HepG2 (cell line): ENCODE data around the gene GNAS. TPM values are rescaled to one million over a fixed set of nuclear protein-coding genes. Genes with fewer than 3 reads are reported as not detected.

Experiments used
- ELF4 ChIP-seq: sonication (generic); formaldehyde crosslinking; IDR thresholded peaks from 2 replicates; pipeline ENCODE4 v1.5.0; 2020; ENCODE audit warnings: missing genetic modification reagents, mild to moderate bottlenecking, moderate library complexity, borderline replicate concordance
- HNRNPL ChIP-seq: fragments of 200-400 bp; formaldehyde crosslinking; IDR thresholded peaks from 2 replicates; pipeline ENCODE4 v1.6.1; 2017; ENCODE audit warnings: mild to moderate bottlenecking, low read depth, low read length
- IKZF1 ChIP-seq: fragments of 450-650 bp; IDR thresholded peaks from 2 replicates; pipeline ENCODE4 v1.7.1; 2016
- KLF15 ChIP-seq: sonication (generic); formaldehyde crosslinking; IDR thresholded peaks from 2 replicates; pipeline ENCODE4 v1.8.1; 2023; ENCODE audit warnings: borderline replicate concordance, mild to moderate bottlenecking, inconsistent platforms, missing genetic modification reagents, mixed read lengths
- MZF1 ChIP-seq: sonication (generic); formaldehyde crosslinking; IDR thresholded peaks from 2 replicates; pipeline ENCODE4 v1.8.1; 2023; ENCODE audit warnings: mild to moderate bottlenecking, missing genetic modification reagents, borderline replicate concordance
- ONECUT2 ChIP-seq: sonication (generic); formaldehyde crosslinking; IDR thresholded peaks from 2 replicates; pipeline ENCODE4 v1.4.0; 2020; ENCODE audit warnings: missing genetic modification reagents
- ZNF24 ChIP-seq: fragments of 450-650 bp; IDR thresholded peaks from 2 replicates; pipeline ENCODE4 v1.6.1; 2017; ENCODE audit warnings: antibody characterized with exemption, mild to moderate bottlenecking
- ZNF772 ChIP-seq: sonication (generic); formaldehyde crosslinking; IDR thresholded peaks from 2 replicates; pipeline ENCODE4 v1.5.0; 2020; ENCODE audit warnings: mild to moderate bottlenecking, missing genetic modification reagents
- ZNF83 ChIP-seq: sonication (generic); formaldehyde crosslinking; IDR thresholded peaks from 2 replicates; pipeline ENCODE4 v1.4.0; 2020; ENCODE audit warnings: missing genetic modification reagents, mild to moderate bottlenecking, borderline replicate concordance
- polyA plus RNA-seq, 8 experiments: library from polyadenylated mRNA; depleted of rRNA in 3 of 8; stranded (reverse) in 7 of 8; unstranded in 1 of 8; fragments of >200 nt; fragmentation: Illumina TruSeq in 4 of 8; extraction: Trizol in 4 of 8; gene quantifications; 2 replicates each; pipeline versions ENCODE4 v1.2.1 to v1.2.3, GENCODE V29; 2011 to 2016; ENCODE audit warnings: low read depth in 4 of 8, missing spikeins in 1 of 8, mixed read lengths in 1 of 8; ENCODE audit not compliant: insufficient read depth in 1 of 8
- total RNA-seq, 5 experiments: library from RNA; depleted of rRNA; stranded (reverse); fragments of >200 nt; fragmentation: Illumina TruSeq; extraction: Trizol; gene quantifications; 2 replicates each; pipeline ENCODE4 v1.2.3, GENCODE V29; 2016; ENCODE audit warnings: low read depth in 1 of 5
- TF ChIP-seq, protein P1 (sequence below): IDR thresholded peaks from 2 replicates; pipeline ENCODE4 v1.6.1; 2016; ENCODE audit warnings: low read depth, missing genetic modification reagents, missing compliant biosample characterization
- TF ChIP-seq, protein P2 (sequence below): sonication (generic); formaldehyde crosslinking; IDR thresholded peaks from 2 replicates; pipeline ENCODE4 v1.4.0; 2020; ENCODE audit warnings: low read depth, mild to moderate bottlenecking, missing genetic modification reagents
- TF ChIP-seq, protein P3 (sequence below): sonication (generic); formaldehyde crosslinking; IDR thresholded peaks from 2 replicates; pipeline ENCODE4 v1.4.0; 2020; ENCODE audit warnings: missing genetic modification reagents
- TF ChIP-seq, protein P4 (sequence below): sonication (generic); formaldehyde crosslinking; IDR thresholded peaks from 2 replicates; pipeline ENCODE4 v1.8.1; 2023; ENCODE audit warnings: mild to moderate bottlenecking, missing genetic modification reagents, borderline replicate concordance
- TF ChIP-seq, protein P5 (sequence below): IDR thresholded peaks from 2 replicates; pipeline ENCODE4 v1.6.1; 2016; ENCODE audit warnings: mild to moderate bottlenecking, missing biosample characterization, missing genetic modification reagents

Gene GNAS
- total and polyA plus RNA-seq, 2 of the 13 experiments (the other 11 are each of a cell fraction or from before 2014, with no cell fraction given) = 407 to 1,008 TPM

DNA sequence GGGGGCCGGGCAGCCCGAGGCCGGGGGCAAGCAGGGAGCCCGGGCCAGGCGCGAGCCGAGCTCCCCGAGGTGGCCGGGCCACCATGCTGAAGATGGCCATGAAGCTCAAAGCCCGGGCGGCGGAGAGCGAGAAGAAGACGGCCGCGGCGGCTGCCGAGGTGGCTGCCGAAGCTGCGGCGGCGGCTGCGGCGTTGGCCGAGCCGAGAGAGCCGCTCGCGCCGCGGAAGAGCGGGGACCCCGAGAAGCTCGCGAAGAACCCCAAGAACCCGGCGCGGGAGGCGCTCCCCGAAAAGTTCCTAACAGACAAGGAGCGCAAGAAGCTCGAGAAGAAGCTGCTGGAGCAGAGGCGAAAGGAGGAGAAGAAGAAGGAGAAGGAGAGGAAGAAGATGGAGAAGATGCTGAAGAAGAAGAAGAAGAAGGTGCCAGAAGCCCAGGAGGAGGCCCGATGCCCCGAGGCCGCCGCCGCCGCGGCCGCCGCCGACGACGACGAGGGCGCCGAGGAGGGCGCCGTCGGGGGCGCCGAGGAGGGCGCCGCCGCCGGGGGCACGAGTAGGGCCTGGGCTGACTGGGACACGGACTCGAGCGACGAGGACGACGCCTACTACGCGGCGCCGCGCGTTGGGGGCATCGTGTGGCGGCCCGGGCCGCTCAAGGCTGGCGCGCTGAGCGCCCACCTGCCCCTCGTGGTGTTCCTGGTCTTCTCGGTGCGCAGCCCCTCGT lies 37.4 kb downstream of the GNAS start (continued):
- TF ChIP-seq, protein P1, sequence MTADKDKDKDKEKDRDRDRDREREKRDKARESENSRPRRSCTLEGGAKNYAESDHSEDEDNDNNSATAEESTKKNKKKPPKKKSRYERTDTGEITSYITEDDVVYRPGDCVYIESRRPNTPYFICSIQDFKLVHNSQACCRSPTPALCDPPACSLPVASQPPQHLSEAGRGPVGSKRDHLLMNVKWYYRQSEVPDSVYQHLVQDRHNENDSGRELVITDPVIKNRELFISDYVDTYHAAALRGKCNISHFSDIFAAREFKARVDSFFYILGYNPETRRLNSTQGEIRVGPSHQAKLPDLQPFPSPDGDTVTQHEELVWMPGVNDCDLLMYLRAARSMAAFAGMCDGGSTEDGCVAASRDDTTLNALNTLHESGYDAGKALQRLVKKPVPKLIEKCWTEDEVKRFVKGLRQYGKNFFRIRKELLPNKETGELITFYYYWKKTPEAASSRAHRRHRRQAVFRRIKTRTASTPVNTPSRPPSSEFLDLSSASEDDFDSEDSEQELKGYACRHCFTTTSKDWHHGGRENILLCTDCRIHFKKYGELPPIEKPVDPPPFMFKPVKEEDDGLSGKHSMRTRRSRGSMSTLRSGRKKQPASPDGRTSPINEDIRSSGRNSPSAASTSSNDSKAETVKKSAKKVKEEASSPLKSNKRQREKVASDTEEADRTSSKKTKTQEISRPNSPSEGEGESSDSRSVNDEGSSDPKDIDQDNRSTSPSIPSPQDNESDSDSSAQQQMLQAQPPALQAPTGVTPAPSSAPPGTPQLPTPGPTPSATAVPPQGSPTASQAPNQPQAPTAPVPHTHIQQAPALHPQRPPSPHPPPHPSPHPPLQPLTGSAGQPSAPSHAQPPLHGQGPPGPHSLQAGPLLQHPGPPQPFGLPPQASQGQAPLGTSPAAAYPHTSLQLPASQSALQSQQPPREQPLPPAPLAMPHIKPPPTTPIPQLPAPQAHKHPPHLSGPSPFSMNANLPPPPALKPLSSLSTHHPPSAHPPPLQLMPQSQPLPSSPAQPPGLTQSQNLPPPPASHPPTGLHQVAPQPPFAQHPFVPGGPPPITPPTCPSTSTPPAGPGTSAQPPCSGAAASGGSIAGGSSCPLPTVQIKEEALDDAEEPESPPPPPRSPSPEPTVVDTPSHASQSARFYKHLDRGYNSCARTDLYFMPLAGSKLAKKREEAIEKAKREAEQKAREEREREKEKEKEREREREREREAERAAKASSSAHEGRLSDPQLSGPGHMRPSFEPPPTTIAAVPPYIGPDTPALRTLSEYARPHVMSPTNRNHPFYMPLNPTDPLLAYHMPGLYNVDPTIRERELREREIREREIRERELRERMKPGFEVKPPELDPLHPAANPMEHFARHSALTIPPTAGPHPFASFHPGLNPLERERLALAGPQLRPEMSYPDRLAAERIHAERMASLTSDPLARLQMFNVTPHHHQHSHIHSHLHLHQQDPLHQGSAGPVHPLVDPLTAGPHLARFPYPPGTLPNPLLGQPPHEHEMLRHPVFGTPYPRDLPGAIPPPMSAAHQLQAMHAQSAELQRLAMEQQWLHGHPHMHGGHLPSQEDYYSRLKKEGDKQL (CRISPR knock-in tag) = no peak
- no peak for TF ChIP-seq KLF15 (CRISPR knock-in tag)
- TF ChIP-seq ZNF83 (CRISPR knock-in tag) = no peak
- no peak for TF ChIP-seq ELF4 (CRISPR knock-in tag)
- TF ChIP-seq, protein P2, sequence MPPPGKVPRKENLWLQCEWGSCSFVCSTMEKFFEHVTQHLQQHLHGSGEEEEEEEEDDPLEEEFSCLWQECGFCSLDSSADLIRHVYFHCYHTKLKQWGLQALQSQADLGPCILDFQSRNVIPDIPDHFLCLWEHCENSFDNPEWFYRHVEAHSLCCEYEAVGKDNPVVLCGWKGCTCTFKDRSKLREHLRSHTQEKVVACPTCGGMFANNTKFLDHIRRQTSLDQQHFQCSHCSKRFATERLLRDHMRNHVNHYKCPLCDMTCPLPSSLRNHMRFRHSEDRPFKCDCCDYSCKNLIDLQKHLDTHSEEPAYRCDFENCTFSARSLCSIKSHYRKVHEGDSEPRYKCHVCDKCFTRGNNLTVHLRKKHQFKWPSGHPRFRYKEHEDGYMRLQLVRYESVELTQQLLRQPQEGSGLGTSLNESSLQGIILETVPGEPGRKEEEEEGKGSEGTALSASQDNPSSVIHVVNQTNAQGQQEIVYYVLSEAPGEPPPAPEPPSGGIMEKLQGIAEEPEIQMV = no peak; the same call in 1 of the 2 replicates
- TF ChIP-seq IKZF1 = no peak
- TF ChIP-seq HNRNPL = 0 out of 2 replicates have a peak, but pooled peaks have one; percentile 33
- TF ChIP-seq ZNF772 (CRISPR knock-in tag) = no peak
- TF ChIP-seq MZF1 = no peak
- TF ChIP-seq, protein P3, sequence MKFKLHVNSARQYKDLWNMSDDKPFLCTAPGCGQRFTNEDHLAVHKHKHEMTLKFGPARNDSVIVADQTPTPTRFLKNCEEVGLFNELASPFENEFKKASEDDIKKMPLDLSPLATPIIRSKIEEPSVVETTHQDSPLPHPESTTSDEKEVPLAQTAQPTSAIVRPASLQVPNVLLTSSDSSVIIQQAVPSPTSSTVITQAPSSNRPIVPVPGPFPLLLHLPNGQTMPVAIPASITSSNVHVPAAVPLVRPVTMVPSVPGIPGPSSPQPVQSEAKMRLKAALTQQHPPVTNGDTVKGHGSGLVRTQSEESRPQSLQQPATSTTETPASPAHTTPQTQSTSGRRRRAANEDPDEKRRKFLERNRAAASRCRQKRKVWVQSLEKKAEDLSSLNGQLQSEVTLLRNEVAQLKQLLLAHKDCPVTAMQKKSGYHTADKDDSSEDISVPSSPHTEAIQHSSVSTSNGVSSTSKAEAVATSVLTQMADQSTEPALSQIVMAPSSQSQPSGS (CRISPR knock-in tag) = no peak
- TF ChIP-seq, protein P4, sequence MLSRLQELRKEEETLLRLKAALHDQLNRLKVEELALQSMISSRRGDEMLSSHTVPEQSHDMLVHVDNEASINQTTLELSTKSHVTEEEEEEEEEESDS (CRISPR knock-in tag) = no peak
- TF ChIP-seq ZNF24 = no peak
- TF ChIP-seq, protein P5, sequence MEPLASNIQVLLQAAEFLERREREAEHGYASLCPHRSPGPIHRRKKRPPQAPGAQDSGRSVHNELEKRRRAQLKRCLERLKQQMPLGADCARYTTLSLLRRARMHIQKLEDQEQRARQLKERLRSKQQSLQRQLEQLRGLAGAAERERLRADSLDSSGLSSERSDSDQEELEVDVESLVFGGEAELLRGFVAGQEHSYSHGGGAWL (CRISPR knock-in tag) = no peak; the same call in 1 of the 2 replicates
- TF ChIP-seq ONECUT2 (CRISPR knock-in tag) = no peak
